Activated gamma-delta T cell treated with anti-CD3 and anti-CD28 coated beads, Interleukin-2, amount 50 U/mL, for 16 hours (primary cell): ENCODE measurements around the gene STPG4.

Experiments used
- DNase-seq: peaks from one replicate; pipeline ENCODE4 v3.0.0-alpha.2; 2020; ENCODE audit warnings: low read depth

Gene STPG4

GRCh38 chr2:47070920-47071824, 83.9 kb downstream of the STPG4 start:
- DNase-seq = peak; percentile 15

DNA sequence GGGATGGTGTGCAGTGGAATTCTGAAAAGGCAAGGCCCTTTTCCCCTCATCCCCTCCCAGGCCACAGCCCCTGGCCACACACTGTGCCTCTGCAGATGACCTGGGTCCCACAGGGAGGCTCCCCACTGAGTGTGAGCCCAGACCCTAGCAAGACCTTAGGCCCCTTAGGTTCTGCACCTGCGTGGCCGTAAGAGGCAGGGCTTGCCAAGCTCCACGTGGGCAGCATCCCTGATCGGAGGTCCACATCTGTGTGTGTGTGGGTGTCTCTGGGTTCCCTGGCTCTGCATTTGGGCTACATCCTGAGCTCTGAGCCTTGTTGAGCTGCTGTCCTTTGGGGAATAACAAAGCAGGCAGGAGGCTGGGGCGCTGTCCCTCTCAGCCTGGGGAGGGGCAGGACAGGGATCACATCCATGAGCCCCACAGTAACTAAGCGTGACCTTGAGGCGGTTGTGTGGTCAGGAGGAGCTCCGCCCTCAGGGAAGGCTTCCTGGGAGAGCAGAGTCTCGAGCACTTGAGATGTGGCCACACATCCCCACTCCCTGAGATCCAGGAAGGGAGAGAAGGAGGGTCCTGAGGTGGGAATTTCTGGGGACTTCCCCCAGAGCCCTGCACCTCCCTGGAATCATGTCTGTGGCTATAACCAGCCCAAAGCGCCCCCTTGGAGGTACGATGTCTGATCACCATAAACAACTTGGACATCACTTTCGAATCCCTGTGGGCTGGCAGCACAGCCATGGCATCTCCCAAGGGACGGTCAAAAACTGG, 84.8 kb downstream of the STPG4 start:
- DNase-seq = no peak

GRCh38 chr2:47069628-47070154, 85.4 kb downstream of the STPG4 start:
- DNase-seq = no peak

DNA sequence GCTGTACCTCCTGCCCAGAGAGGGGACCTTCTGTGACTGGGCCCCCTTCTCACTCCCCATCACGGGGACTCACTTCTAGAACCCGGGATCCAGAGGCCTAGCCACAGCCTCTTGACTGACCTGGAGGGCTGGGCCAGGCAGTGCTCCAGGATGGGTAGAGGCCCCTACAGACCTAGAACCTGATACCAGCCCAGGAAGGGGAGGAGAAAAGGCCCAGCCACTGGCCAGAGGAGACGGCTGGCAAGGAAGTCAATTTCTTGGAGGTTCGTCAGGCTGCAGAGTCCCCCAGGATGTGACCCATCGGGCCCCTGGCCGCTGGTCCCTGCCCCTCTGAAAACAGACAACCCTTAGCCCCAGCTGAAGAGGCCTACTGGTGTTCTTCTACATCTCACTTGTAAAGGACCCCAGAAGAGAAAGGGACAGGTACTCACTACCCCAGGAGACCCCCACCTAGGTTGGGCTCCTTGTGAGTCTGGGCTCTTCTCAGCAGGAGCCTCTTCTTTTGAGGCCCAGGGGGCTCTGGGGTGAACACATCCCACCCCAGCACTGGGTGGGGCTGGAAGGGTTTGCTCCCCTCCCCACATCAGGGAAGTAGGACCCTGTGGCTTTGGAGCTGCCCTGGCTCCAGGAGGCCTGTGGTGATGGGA, 86.0 kb downstream of the STPG4 start:
- no peak for DNase-seq

DNA sequence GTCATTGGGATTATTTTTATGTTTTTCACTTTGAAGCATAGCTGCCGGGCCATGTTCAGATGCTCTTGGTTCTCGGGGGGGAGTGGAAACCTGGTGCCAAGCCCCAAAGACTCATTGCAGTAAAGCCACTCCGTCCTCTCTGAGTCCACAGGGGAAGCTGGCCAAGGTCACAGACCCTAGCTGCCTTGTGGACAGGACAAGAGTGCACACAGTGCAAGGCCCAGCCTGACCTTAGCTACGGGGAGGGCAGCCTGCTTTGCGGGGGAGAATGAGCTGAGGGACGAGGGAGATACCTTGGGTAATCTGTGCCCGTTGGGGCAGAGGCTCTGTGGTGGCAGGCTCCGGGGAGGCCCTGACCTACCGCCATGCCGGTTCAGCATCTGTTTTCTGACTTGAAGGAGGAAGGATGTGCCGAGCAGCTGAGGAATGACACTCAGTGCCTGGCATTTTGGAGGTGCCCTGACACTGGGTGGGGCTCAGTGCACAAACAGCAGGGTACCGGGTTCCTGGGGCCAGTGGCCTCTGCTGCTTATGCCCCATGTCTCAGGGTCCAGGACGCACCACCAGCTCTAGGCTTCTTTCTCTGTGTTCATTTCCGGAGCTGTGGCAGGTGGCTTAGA, 87.2 kb downstream of the STPG4 start:
- DNase-seq = no peak

- DNase-seq = no peak
Observed at GRCh38 chr2:47065771-47066380, 89.2 kb downstream of the STPG4 start.

GRCh38 chr2:47065343-47065742, 89.8 kb downstream of the STPG4 start:
- no peak for DNase-seq

DNA sequence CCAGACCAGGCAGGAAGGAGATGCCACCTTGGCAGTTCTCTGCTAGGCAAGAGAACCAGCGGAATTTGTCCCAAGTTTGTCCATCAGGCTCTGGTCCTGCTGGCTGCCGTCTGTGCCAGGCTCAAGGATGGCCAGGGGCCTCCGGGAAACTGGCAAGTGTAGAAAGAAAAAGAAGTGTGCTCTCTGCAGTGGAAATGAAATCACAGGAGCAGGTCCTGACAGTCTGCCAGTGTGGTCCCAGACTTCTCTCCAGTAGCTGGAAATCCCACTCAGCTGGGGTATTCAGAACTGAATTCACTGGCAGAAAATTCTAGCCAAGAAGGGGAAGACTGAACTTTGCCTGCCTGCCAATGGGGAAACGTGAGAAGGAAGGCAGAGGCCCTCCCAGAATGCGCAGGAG, 91.0 kb downstream of the STPG4 start:
- DNase-seq = no peak

GRCh38 chr2:47063538-47063930, 91.6 kb downstream of the STPG4 start:
- DNase-seq = no peak

DNA sequence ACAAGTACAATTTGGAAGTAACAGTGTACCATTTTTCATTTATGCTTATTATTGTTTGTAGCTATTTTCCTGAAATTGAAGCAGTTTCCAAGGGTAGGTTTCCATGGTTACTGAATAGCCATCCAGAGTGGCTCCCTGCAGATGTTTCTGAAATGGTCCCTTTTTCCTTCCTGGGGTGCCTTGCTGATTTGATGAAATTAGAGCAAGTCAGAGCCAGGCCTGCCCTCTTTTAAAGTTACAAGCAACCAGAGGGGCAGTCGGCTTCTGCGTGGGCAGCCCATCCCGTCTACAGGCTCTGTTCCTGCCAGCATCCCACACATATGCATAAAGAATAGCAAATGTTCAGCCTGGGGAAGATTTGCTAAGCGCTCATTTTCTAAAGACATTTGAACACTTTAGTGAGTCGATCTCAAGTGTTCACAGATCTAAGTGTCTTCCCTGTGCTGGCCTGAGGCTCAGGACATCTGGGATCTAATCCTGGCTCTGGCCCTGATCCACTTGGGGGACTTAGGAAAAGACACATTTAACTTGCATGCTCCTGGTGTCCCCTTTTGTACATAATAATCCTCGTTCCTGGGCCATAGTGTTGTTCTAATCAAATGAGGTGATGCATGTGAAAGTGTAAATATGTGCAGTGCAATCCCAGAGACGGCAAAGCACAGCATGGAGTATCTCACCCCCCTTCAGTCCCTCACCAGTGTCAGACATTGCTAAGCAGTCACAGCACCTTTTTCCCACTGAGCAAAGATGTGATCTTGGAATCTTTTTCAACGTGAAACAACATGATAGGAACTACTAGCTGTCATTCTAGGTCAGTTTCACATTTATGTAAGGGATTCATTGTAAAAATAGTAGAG, 92.2 kb downstream of the STPG4 start:
- DNase-seq = no peak

DNA sequence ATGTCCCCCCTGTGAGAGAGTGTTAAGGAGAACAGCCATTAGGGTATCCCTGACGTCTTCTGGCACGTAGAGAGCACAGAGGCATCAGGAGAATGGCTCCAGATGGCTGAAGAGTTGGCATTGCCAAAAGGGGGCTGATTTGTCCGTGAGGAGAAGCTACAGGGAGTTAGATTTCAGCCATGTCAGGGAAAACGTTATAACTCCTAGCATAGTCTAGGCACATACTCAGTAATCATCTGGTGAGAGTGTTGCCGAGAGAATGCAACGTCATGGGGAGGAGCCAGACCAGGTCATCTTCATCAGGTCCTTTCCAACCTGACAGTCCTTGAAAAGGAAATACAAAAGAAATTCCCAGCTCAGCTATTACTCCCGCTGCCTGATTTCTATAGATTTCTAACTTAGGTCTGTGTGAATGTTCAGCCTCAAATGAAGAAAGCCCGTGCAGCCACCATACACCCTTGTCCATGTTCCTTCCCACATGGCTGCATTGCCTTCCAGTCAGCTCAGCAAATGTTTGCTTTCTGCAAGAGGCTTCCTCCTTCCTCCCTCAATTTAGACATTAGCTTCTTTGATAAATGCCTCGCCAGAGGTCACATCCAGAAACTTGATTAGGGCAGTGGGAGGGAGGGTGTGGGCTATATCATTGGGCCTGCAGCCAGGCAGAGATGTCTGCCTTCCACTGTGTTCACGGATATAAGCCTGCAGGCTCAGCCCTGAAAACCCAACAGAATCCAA, 93.0 kb downstream of the STPG4 start:
- DNase-seq = no peak

DNA sequence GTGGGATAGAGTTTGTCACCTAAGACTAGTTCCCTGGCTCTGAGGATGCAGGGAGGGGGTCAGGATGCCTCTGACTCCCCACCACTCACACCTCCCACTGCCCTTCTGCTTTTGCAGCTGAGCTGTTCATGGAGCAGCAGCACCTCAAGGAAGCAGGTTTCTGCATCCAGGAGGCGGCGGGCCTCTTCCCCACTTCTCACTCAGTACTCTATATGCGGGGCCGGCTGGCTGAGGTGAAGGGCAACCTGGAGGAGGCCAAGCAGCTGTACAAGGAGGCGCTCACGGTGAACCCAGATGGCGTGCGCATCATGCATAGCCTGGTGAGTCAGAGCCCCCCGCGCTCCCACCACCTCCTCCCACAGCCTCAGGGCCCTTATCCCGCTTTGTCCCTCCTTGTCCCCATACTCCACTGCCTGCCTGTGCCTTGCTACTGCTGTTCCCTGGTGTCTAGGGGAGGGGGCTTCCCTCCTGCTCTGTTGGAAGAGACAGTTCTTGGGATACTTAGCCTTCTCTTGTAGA, 94.4 kb downstream of the STPG4 start:
- no peak for DNase-seq

DNA sequence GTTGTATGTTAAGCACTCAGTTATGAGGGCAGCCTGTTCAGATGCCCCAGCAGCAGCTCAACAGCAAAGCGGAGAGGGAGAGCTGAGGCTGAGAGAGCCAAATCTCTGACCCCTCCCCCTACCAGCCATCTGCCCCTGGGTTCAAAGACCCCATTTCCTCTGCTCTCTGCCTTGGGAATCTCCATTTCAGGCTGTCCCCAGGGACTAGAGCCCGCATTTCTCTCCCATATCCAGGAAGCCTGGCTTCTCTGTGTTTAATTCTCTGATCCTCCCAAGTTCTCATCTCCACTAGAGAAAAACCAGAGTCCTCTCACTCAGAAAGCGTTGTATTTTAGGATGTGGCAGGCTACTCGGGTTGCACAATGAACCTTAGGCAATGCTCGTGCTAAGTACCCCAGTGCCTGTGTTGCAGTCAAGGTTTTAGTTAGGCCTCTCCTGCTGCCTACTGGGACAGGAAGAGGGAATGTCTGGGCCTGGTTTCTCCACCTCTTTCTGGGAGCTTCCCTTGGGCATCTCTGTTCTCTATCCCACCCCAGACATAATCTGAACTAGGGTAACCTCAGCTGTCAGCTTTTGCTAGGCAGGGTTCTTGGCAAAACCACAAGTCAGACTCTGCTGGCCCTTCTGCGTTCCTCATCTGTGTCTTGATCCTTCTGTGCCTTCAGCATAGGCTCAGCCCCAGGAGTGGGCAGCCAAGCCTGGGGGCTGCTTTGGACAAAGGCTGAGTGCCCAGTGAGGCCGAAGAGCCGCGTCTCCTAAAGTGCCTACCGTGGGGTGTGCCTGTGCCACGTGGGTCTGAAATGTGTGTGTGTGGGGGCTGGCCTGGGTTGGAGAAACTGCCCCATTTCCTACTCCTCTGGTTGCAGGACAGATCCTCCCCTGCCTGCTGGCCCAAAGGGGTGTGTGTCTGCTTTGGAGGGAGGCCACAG, 96.8 kb downstream of the STPG4 start:
- no peak for DNase-seq

- DNase-seq = no peak
Observed at GRCh38 chr2:47057687-47058002, 97.5 kb downstream of the STPG4 start.

GRCh38 chr2:47056868-47057686, 98.0 kb downstream of the STPG4 start:
- DNase-seq = no peak

GRCh38 chr2:47056374-47056773, 98.7 kb downstream of the STPG4 start:
- DNase-seq = no peak

DNA sequence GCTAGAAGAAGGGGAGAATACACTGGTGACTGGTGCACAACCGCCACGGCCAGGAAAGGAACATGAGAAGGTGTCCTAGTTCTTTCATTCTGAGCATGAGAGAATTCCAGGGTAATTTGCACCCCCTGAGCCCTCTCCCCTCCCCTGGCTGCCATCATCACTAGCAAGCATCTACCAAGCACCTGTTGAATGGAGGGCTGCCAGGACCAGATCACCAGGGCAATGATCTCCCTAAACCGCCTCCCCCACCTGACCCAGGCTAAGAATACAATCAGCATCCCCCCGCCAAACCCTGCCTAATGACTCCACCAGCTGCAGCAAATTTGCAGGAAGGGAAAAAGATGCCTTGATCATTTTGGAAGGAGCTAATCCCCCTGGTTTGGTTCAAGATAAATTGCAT, 100.2 kb downstream of the STPG4 start:
- DNase-seq = no peak

DNA sequence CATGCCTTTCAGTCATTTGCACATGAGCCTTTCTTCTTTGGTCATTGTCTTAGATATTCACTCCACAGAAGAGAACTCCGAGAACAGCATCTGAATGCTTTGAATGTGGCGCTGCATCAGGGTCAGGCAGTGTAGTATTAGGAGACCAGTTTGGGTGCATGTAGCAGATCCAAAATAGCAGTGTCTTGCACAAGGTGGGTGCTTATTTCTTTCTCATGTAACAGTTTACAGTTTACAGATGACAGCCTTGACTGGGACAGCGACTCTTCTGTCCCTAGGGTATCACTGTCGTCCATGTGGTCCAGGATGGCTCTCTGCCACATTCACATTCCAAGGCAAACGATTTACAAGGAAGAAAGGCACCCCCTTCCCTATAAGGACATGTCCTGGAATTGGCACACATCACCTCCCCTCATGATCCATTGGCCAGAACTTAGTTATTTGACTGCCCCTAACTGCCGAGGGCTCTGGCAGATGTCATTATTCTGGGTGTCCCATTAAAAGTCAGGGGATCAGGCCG, 101.0 kb downstream of the STPG4 start:
- no peak for DNase-seq
